ENCODE data around the gene TPRG1L.

The TPRG1L gene

DNA sequence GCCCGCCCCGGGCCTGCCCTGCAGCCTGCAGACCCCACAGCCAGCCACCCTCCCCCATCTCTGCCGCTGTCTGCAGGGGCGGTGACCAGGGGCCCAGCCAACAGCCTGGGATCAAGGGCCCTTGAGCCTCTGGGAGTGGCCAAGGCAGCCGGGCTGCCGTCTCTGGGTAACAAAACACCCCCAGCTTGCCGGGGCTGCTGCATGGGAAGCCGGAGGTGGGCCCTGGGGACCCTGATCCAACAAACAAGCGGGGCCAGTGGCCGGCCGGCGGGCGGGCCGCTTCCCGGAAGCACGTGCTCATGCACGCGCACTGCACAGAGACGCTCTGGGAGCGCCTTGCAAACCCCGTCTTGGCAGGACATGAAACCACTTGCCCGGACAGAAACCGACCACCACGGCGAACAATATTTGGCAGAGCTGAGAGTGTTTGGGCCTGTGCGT, 26.7 kb upstream of the TPRG1L start:
- Histone ChIP-seq H3K27me3 (ENCODE audit: low read length) (no peaks in the 10 kb centered on the region), H3K27ac (ENCODE audit: low read depth, low read length) (no peak overlapping the region), H2AFZ (ENCODE audit: low read depth, low read length, severe bottlenecking) (no peak overlapping the region), H3K9ac (ENCODE audit: low read length) (no peak overlapping the region), H3K9me3 (ENCODE audit: insufficient read depth, low read length) (no peaks in the 10 kb centered on the region), H3F3A (ENCODE audit: insufficient read depth) (no peaks in the 10 kb centered on the region), H3K79me2 (ENCODE audit: insufficient read depth, low read length) (no peaks in the 10 kb centered on the region), H3K36me3 (ENCODE audit: low read length) (no peaks in the 10 kb centered on the region), H3K9me2 (replicated peaks; ENCODE audit: insufficient read depth, low read length) (no peaks in the 10 kb centered on the region), H3K4me3 (ENCODE audit: insufficient read depth, low read length, poor library complexity, severe bottlenecking) (no peak overlapping the region), H3K4me2 (ENCODE audit: low read depth, low read length, poor library complexity, severe bottlenecking) (no peak overlapping the region), H4K20me1 (ENCODE audit: low read depth, low read length) (no peaks in the 10 kb centered on the region)
- TF ChIP-seq EZH2phosphoT487 (conservative IDR thresholded peaks at IDR 0.05; ENCODE audit: low read length) (no peak), CTCF (IDR thresholded peaks at IDR 0.05; ENCODE audit: insufficient read depth, low read length, poor library complexity, severe bottlenecking) (no peak)

DNA sequence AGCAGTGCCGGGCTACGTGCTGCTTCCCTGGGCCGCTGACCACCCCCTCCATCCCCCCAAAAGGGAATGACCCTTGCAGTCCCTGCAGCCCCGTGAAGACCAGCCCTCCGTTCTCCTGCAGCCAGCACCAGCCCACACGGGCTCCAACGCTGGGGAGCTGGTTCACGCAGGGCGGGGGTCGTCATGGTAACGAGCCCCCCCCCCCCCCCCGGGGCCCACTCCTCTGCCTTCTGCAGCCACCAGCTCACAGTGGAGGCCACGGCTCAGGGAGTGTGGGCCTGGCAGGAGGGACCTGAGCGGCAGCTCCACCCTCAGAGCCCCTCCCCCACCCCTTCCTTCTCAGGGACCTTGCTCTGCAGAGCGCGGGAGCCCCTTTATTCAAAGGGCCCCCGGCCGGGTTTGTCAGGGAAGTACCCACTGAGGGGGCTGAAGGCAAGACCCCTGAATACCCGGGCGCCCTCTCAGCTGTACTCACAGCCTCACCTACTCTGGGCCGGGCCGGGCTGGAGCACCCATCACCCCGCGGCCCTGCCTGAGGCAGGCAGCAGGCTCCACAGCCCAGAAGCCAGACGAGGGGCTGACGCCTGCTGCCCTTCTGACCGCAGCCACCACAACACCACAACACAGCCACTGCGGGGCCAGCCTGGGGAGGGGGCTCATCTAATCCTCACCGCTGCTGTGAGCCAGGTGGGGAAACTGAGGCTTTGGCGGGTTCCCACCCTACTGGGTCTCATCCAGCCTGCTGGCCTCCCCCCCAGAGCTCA, 26.1 kb upstream of the TPRG1L start:
- no peaks in the 10 kb centered on the region for H3F3A ChIP-seq (ENCODE audit: insufficient read depth)

GRCh38 chr1:3599286-3599811, 25.5 kb upstream of the TPRG1L start:
- no peak for TF ChIP-seq EZH2phosphoT487 (conservative IDR thresholded peaks at IDR 0.05; ENCODE audit: low read length)
- TF ChIP-seq CTCF (IDR thresholded peaks at IDR 0.05; ENCODE audit: insufficient read depth, low read length, poor library complexity, severe bottlenecking) = no peak
- no peaks in the 10 kb centered on the region for H3K9me2 ChIP-seq (replicated peaks; ENCODE audit: insufficient read depth, low read length)
- no peak overlapping the region for H3K4me2 ChIP-seq (ENCODE audit: low read depth, low read length, poor library complexity, severe bottlenecking)
- H3K4me3 ChIP-seq (ENCODE audit: insufficient read depth, low read length, poor library complexity, severe bottlenecking) = no peak overlapping the region
- H4K20me1 ChIP-seq (ENCODE audit: low read depth, low read length) = no peaks in the 10 kb centered on the region
- no peaks in the 10 kb centered on the region for H3K9me3 ChIP-seq (ENCODE audit: insufficient read depth, low read length)
- H3K79me2 ChIP-seq (ENCODE audit: insufficient read depth, low read length) = no peaks in the 10 kb centered on the region
- H3K27me3 ChIP-seq (ENCODE audit: low read length) = no peaks in the 10 kb centered on the region
- H3F3A ChIP-seq (ENCODE audit: insufficient read depth) = no peaks in the 10 kb centered on the region
- H3K27ac ChIP-seq (ENCODE audit: low read depth, low read length) = no peak overlapping the region
- no peaks in the 10 kb centered on the region for H3K36me3 ChIP-seq (ENCODE audit: low read length)
- no peak overlapping the region for H2AFZ ChIP-seq (ENCODE audit: low read depth, low read length, severe bottlenecking)
- no peak overlapping the region for H3K9ac ChIP-seq (ENCODE audit: low read length)

More for the DNA sequence above, 26.1 kb upstream of the TPRG1L start:
- H3K79me2 ChIP-seq (ENCODE audit: insufficient read depth, low read length) = no peaks in the 10 kb centered on the region
- no peak overlapping the region for H3K4me3 ChIP-seq (ENCODE audit: insufficient read depth, low read length, poor library complexity, severe bottlenecking)
- H3K27me3 ChIP-seq (ENCODE audit: low read length) = no peaks in the 10 kb centered on the region
- H3K4me2 ChIP-seq (ENCODE audit: low read depth, low read length, poor library complexity, severe bottlenecking) = no peak overlapping the region
- TF ChIP-seq EZH2phosphoT487 (conservative IDR thresholded peaks at IDR 0.05; ENCODE audit: low read length) = no peak
- no peak for TF ChIP-seq CTCF (IDR thresholded peaks at IDR 0.05; ENCODE audit: insufficient read depth, low read length, poor library complexity, severe bottlenecking)
- no peaks in the 10 kb centered on the region for H3K9me2 ChIP-seq (replicated peaks; ENCODE audit: insufficient read depth, low read length)
- no peaks in the 10 kb centered on the region for H3K9me3 ChIP-seq (ENCODE audit: insufficient read depth, low read length)
- H3K36me3 ChIP-seq (ENCODE audit: low read length) = no peaks in the 10 kb centered on the region
- H3K9ac ChIP-seq (ENCODE audit: low read length) = no peak overlapping the region
- H4K20me1 ChIP-seq (ENCODE audit: low read depth, low read length) = no peaks in the 10 kb centered on the region
- H2AFZ ChIP-seq (ENCODE audit: low read depth, low read length, severe bottlenecking) = no peak overlapping the region
- H3K27ac ChIP-seq (ENCODE audit: low read depth, low read length) = no peak overlapping the region

All from SU-DHL-6 (cell line).